AG04449 (cell line): ENCODE results near the gene CYB5A.

Experiments
- CTCF ChIA-PET: fragments of 350-600 bp; formaldehyde crosslinking; extraction: SDS; loops from one replicate; lab custom pipeline; 2021; ENCODE audit warnings: antibody characterized with exemption; lab: Yijun Ruan, JAX
- POLR2A ChIA-PET: fragments of 400-600, 350-600 bp; formaldehyde crosslinking; extraction: SDS; loops from one replicate; lab custom pipeline; 2020; ENCODE audit warnings: antibody characterized with exemption, inconsistent platforms; lab: Yijun Ruan, JAX
- DNase-seq: peaks from one replicate; pipeline ENCODE4 v3.0.0-alpha.2; 2010; ENCODE audit warnings: low read depth, low spot score
- H3K4me3 ChIP-seq: 2 replicates; pipeline ENCODE4 v1.5.1; 2011; ENCODE audit warnings: low read depth, mild to moderate bottlenecking, control low read depth, low read length
- TF ChIP-seq, protein P1 (sequence below): IDR thresholded peaks from one replicate; pipeline ENCODE4 v1.5.1; 2011; ENCODE audit warnings: mild to moderate bottlenecking, moderate library complexity, low read length, control low read depth, inconsistent platforms; ENCODE audit not compliant: insufficient read depth; ENCODE audit errors: missing control alignments

The CYB5A gene

DNA sequence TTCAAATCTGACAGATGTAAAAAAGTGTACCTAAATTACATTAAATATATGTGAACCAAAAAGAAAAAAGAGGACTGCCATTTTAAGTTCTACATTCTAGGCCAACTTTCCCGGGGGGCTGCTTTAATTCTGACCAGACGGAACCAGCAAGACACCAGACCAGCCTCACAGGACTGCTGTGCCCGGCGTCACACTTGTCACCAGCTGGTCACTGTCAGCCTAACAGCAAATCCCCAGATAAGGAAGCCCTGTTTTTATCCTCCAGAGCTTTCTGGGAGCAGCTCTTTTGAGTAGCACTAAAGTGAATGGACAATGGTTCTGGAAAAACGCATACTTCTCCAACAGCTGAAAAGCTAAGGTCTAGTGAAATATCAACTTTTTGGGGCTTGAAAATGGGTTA, 35.6 kb downstream of the CYB5A start:
- no peak overlapping the region for H3K4me3 ChIP-seq
- ChIA-PET POLR2A (no interaction called here), CTCF (no interaction called here)
- TF ChIP-seq, protein P1, sequence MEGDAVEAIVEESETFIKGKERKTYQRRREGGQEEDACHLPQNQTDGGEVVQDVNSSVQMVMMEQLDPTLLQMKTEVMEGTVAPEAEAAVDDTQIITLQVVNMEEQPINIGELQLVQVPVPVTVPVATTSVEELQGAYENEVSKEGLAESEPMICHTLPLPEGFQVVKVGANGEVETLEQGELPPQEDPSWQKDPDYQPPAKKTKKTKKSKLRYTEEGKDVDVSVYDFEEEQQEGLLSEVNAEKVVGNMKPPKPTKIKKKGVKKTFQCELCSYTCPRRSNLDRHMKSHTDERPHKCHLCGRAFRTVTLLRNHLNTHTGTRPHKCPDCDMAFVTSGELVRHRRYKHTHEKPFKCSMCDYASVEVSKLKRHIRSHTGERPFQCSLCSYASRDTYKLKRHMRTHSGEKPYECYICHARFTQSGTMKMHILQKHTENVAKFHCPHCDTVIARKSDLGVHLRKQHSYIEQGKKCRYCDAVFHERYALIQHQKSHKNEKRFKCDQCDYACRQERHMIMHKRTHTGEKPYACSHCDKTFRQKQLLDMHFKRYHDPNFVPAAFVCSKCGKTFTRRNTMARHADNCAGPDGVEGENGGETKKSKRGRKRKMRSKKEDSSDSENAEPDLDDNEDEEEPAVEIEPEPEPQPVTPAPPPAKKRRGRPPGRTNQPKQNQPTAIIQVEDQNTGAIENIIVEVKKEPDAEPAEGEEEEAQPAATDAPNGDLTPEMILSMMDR, result no peak
- no peak for DNase-seq

DNA sequence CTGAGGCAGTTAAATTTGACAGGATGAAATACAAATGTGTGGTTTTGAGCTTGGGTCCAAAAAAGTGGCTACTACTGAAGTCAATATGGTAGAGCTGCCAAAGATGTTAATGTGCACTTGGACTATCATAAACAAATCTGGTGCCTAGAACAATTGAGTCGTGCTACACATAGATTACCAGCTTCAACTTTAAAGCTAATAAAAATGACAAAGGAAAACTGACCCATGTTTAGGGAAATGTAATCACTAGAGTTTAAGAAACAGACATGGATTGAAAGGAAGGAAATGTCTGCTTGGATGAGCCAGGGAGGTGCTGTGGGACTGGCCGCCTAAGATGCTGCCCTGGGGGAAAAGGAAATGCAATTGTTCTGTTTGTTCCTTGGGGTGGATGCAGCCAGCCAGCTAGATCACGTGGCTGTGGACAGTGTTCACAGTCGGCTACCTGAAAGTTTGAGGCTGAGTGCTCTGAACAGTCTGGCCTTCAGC, 36.6 kb downstream of the CYB5A start:
- DNase-seq, result no peak
- no peak overlapping the region for H3K4me3 ChIP-seq
- ChIA-PET POLR2A (no interaction called here), CTCF (no interaction called here)
- TF ChIP-seq, protein P1, result no peak

DNA sequence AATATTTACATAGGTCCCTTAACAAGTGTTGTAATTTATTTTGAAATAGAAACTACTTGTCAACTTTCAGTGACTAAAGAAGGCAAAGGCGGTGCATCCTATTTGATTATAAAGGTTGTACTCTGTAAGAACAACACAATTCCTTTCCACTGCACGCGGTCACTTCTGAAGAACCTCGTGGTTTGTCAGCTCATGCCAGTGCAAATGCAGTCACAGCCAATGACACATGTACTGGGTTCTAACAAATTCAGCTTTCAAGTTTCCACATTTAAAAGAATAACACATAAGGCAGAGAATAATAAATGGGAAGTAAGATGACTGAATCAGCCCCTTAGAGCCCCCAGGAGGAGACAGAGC, 39.7 kb downstream of the CYB5A start:
- DNase-seq, result no peak
- CTCF ChIA-PET, result interaction anchor here (0.9 to 1.4 kb wide), 2 partner anchors 53 to 57 kb away, joined by 3 read pairs; no protein-coding TSS in a partner anchor
- no peak overlapping the region for H3K4me3 ChIP-seq

DNA sequence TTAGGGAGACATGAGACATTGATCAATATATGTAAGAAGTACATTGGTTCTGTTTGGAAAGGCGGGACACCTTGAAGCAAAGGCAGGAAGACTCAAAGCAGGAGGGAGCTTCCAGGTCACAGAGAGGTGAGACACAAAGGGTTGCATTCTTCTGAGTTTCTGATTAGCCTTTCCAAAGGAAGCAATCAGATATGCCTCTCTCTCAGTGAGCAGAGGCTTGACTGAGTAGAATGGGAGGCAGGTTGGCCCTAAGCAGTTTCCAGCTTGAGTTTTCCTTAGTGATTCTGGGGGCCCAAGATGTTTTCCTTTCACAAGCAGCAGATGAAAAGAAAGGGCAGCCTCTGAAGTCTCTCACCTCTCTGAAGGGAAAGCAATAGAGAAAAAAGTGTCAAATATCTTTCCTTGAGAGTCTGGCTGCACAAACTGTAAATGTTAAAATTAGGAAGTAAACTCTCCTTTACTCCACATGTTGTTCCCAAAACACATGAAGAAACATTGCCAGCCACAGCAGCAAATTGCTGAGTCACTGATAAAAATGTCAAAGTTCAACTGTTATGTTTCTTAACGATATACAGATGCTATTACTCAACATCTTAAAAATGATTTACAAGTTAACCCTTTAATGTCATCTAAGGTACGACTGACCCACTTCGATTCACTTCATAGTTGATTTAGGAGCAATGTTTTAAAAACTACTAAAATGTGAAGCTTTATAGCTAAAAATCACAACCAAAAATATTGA, 40.3 kb downstream of the CYB5A start:
- no peak for DNase-seq
- ChIA-PET POLR2A (no interaction called here), CTCF (interaction anchor here (0.9 to 1.4 kb wide), 2 partner anchors 53 to 57 kb away, joined by 3 read pairs; no protein-coding TSS in a partner anchor)
- TF ChIP-seq, protein P1, result no peak
- no peak overlapping the region for H3K4me3 ChIP-seq

More for the DNA sequence above, 39.7 kb downstream of the CYB5A start:
- TF ChIP-seq, protein P1, result no peak
- POLR2A ChIA-PET, result no interaction called here

DNA sequence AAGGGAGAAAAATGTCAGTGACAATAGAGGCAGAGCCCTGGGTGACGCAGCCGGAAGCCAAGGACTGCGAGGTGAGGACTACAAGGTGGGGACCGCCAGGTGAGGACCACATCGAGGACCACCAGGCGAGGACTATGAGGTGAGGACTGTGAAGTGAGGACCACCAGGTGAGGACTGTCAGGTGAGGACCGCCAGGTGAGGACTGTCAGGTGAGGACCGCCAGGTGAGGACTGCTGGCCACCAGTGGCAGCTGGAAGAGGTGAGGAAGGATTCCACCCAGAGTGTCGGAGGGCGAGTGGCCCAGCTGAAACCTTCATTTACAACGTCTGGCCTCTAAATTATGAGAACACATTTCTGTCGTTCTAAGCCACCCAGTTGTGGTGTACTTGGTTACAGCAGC, 41.6 kb downstream of the CYB5A start:
- no peak overlapping the region for H3K4me3 ChIP-seq
- ChIA-PET POLR2A (no interaction called here), CTCF (no interaction called here)
- DNase-seq, result no peak
- TF ChIP-seq, protein P1, result no peak

DNA sequence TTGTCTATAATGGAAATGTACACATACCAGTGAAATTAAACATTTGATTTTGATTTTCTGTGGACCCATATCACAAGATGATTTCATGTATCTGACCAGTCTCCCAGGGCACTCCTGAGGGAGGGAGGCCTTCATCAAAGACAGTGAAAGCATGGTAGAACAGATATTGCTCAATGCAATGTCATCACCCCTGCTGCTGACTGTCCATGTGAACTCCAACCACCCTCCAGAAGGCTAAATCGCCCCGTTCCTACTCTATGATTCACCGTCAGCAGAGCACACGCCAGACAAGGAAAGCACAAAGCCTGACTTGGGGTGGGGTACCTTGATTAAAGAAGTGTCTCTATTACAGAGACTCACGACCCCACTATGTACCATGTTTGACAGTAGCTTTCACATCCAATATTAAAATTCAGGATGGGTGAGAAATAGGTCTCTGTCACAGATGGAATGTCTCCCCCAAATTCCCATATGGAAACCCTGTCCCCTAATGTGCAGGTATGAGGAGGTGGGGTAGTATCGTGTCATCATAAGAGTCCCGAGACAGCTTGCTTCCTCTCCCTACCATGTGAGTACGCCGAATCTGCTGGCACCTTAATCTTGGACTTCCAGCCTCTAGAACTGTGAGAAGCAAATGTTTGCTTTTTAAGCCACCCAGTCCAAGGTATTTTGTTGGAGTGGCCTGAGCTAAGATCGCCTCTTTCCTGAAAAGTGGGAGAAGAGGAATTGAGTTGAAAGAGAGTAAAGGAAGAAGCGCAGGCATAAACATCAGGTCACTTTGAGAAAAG, 42.4 kb downstream of the CYB5A start:
- DNase-seq, result no peak
- TF ChIP-seq, protein P1, result no peak
- ChIA-PET CTCF (no interaction called here), POLR2A (no interaction called here)
- no peak overlapping the region for H3K4me3 ChIP-seq
